GM18858 (cell line): ENCODE data around the gene MAPKAPK2.

Experiments
- ATAC-seq: cut with Tn5 transposase; IDR thresholded peaks from one replicate; pipeline ENCODE4 v1.9.1; 2021; ENCODE audit not compliant: unreplicated experiment

The MAPKAPK2 gene

GRCh38 chr1:206702260-206702659, 17.6 kb downstream of the MAPKAPK2 start:
- no peak for ATAC-seq

GRCh38 chr1:206702803-206703202, 18.1 kb downstream of the MAPKAPK2 start:
- ATAC-seq, result no peak

- ATAC-seq, result no peak
These were observed 19.0 kb downstream of the MAPKAPK2 start for GRCh38 chr1:206703661-206704060.

GRCh38 chr1:206704226-206704625, 19.5 kb downstream of the MAPKAPK2 start:
- no peak for ATAC-seq

GRCh38 chr1:206705191-206705590, 20.5 kb downstream of the MAPKAPK2 start:
- no peak for ATAC-seq

- no peak for ATAC-seq
These were observed 21.1 kb downstream of the MAPKAPK2 start for GRCh38 chr1:206705726-206706297.

GRCh38 chr1:206706298-206706791, 21.6 kb downstream of the MAPKAPK2 start:
- ATAC-seq, result no peak

GRCh38 chr1:206706806-206707366, 22.2 kb downstream of the MAPKAPK2 start:
- ATAC-seq, result no peak

- no peak for ATAC-seq
These were observed 23.4 kb downstream of the MAPKAPK2 start for GRCh38 chr1:206708058-206708457.

- ATAC-seq, result no peak
These were observed 24.2 kb downstream of the MAPKAPK2 start for GRCh38 chr1:206708882-206709281.

- no peak for ATAC-seq
These were observed 24.6 kb downstream of the MAPKAPK2 start for GRCh38 chr1:206709322-206709721.

GRCh38 chr1:206709772-206710459, 25.2 kb downstream of the MAPKAPK2 start:
- no peak for ATAC-seq

- no peak for ATAC-seq
These were observed 25.7 kb downstream of the MAPKAPK2 start for GRCh38 chr1:206710460-206710823.

GRCh38 chr1:206713070-206713469, 28.4 kb downstream of the MAPKAPK2 start:
- ATAC-seq, result no peak

- ATAC-seq, result no peak
These were observed 29.2 kb downstream of the MAPKAPK2 start for GRCh38 chr1:206713910-206714312.

- ATAC-seq, result no peak
These were observed 29.8 kb downstream of the MAPKAPK2 start for GRCh38 chr1:206714331-206715058.

- ATAC-seq, result no peak
These were observed 30.4 kb downstream of the MAPKAPK2 start for GRCh38 chr1:206715120-206715519.

GRCh38 chr1:206715552-206716158, 30.9 kb downstream of the MAPKAPK2 start:
- no peak for ATAC-seq

- no peak for ATAC-seq
These were observed 31.6 kb downstream of the MAPKAPK2 start for GRCh38 chr1:206716159-206716869.

GRCh38 chr1:206716870-206717673, 32.4 kb downstream of the MAPKAPK2 start:
- no peak for ATAC-seq
